ENCODE results near the gene DDX17. TPM values are rescaled to one million over a fixed set of nuclear protein-coding genes. Genes with fewer than 3 reads are reported as not detected.

DDX17 gene
- total and polyA plus RNA-seq, 2 of the 8 experiments (the other 6 are each of a cell fraction or from before 2014, with no cell fraction given), result 437 to 441 TPM

- TF ChIP-seq ZNF274 (IDR thresholded peaks at IDR 0.05; ENCODE audit: borderline replicate concordance, extremely low read depth, low read length) (no peak), POLR2AphosphoS5 (IDR thresholded peaks at IDR 0.05; ENCODE audit: low read depth, low read length) (no peak), RXRA (IDR thresholded peaks at IDR 0.05; ENCODE audit: insufficient read depth, low read depth, low read length) (no peak), ATF3 (IDR thresholded peaks at IDR 0.05; ENCODE audit: insufficient read depth, low read depth, low read length) (no peak), POU5F1 (IDR thresholded peaks at IDR 0.05; ENCODE audit: low read depth, low read length) (no peak), CREB1 (IDR thresholded peaks at IDR 0.05) (no peak), SP1 (IDR thresholded peaks at IDR 0.05; ENCODE audit: low read depth, low read length) (no peak), SIX5 (IDR thresholded peaks at IDR 0.05; ENCODE audit: low read depth, low read length) (no peak), KDM5A (IDR thresholded peaks at IDR 0.05; ENCODE audit: low read length) (no peak)
Observed at GRCh38 chr22:38452373-38453065, 53.6 kb downstream of the DDX17 start (continued).
